ENCODE results near the gene BRICD5.

GRCh38 chr16:2230376-2230775, 19.7 kb upstream of the BRICD5 start:
- no peak for TF ChIP-seq CTCF (IDR thresholded peaks at IDR 0.05)
- no peak for TF ChIP-seq EZH2 (IDR thresholded peaks at IDR 0.05)
